H9 (cell line): ENCODE measurements around the gene NDE1. TPM values are rescaled to one million over a fixed set of nuclear protein-coding genes. Genes with fewer than 3 reads are reported as not detected.

Experiments
- DNase-seq: peaks from one replicate; pipeline ENCODE4 v3.0.0-alpha.2; 2017
- H2AFZ ChIP-seq: one replicate; pipeline ENCODE4 v1.6.1; 2013; ENCODE audit warnings: mild to moderate bottlenecking, low read length, control low read depth, moderate library complexity
- H2AK5ac ChIP-seq: 2 replicates; pipeline ENCODE4 v1.6.1; 2013; ENCODE audit warnings: low read length, control low read depth, mixed read lengths; ENCODE audit not compliant: insufficient read length
- H2BK120ac ChIP-seq: one replicate; pipeline ENCODE4 v1.6.1; 2013; ENCODE audit warnings: low read depth, mild to moderate bottlenecking, low read length, control low read depth, inconsistent platforms; ENCODE audit not compliant: poor library complexity, severe bottlenecking
- H2BK12ac ChIP-seq: 2 replicates; pipeline ENCODE4 v1.6.1; 2013; ENCODE audit warnings: low read length, control low read depth, mixed read lengths, low read depth; ENCODE audit not compliant: insufficient read length
- H2BK15ac ChIP-seq: 2 replicates; pipeline ENCODE4 v1.6.1; 2013; ENCODE audit warnings: low read depth, low read length, control low read depth
- H2BK20ac ChIP-seq: one replicate; pipeline ENCODE4 v1.6.1; 2013; ENCODE audit warnings: low read depth, mild to moderate bottlenecking, low read length, control low read depth, inconsistent platforms; ENCODE audit not compliant: poor library complexity, severe bottlenecking
- H2BK5ac ChIP-seq: 2 replicates; pipeline ENCODE4 v1.6.1; 2013; ENCODE audit warnings: low read length, control low read depth, mixed read lengths; ENCODE audit not compliant: insufficient read length
- H3K14ac ChIP-seq: 2 replicates; pipeline ENCODE4 v1.6.1; 2013; ENCODE audit warnings: low read length, control low read depth; ENCODE audit not compliant: insufficient read depth
- H3K18ac ChIP-seq: 2 replicates; pipeline ENCODE4 v1.6.1; 2013; ENCODE audit warnings: low read depth, mild to moderate bottlenecking, mixed read lengths, low read length, control low read depth; ENCODE audit not compliant: insufficient read length
- H3K23ac ChIP-seq: 2 replicates; pipeline ENCODE4 v1.6.1; 2013; ENCODE audit warnings: low read length, control low read depth, mixed read lengths, low read depth; ENCODE audit not compliant: insufficient read length
- H3K23me2 ChIP-seq: 2 replicates; pipeline ENCODE4 v1.6.1; 2013; ENCODE audit warnings: low read depth, mild to moderate bottlenecking, mixed read lengths, low read length, control low read depth; ENCODE audit not compliant: insufficient read length, poor library complexity, severe bottlenecking
- H3K27ac ChIP-seq: 2 replicates; pipeline ENCODE4 v1.5.1; 2013; ENCODE audit warnings: low read length, control low read depth, mixed read lengths, low read depth; ENCODE audit not compliant: insufficient read length
- H3K27me3 ChIP-seq: 2 replicates; pipeline ENCODE4 v1.6.1; 2013; ENCODE audit warnings: low read length, control low read depth, inconsistent platforms; ENCODE audit not compliant: insufficient read depth
- H3K4ac ChIP-seq: 2 replicates; pipeline ENCODE4 v1.6.1; 2013; ENCODE audit warnings: low read depth, mild to moderate bottlenecking, control low read depth, inconsistent platforms, low read length, moderate library complexity
- H3K4me1 ChIP-seq: 2 replicates; pipeline ENCODE4 v1.6.1; 2013; ENCODE audit warnings: low read length, control low read depth, inconsistent platforms; ENCODE audit not compliant: insufficient read depth
- H3K4me2 ChIP-seq: 2 replicates; pipeline ENCODE4 v1.6.1; 2013; ENCODE audit warnings: low read length, control low read depth, mixed read lengths; ENCODE audit not compliant: insufficient read length, insufficient read depth
- H3K56ac ChIP-seq: 2 replicates; pipeline ENCODE4 v1.6.1; 2013; ENCODE audit warnings: low read depth, mild to moderate bottlenecking, mixed read lengths, low read length, control low read depth; ENCODE audit not compliant: insufficient read length
- H3K79me1 ChIP-seq: 2 replicates; pipeline ENCODE4 v1.6.1; 2013; ENCODE audit warnings: low read depth, mild to moderate bottlenecking, moderate library complexity, low read length, control low read depth, inconsistent platforms; ENCODE audit not compliant: insufficient read depth, poor library complexity, severe bottlenecking
- H3K79me2 ChIP-seq: 2 replicates; pipeline ENCODE4 v1.6.1; 2013; ENCODE audit warnings: low read length, control low read depth, inconsistent platforms; ENCODE audit not compliant: insufficient read depth
- H3K9ac ChIP-seq: 2 replicates; pipeline ENCODE4 v1.6.1; 2013; ENCODE audit warnings: low read length, control low read depth, mixed read lengths; ENCODE audit not compliant: insufficient read length; ENCODE audit errors: extremely low read depth
- H3K9me3 ChIP-seq: one replicate; pipeline ENCODE4 v1.6.1; 2013; ENCODE audit warnings: low read depth, low read length, inconsistent platforms; ENCODE audit not compliant: control insufficient read depth
- H3T11ph ChIP-seq: one replicate; pipeline ENCODE4 v1.6.1; 2013; ENCODE audit warnings: mild to moderate bottlenecking, low read length, control low read depth, inconsistent platforms
- H4K20me1 ChIP-seq: one replicate; pipeline ENCODE4 v1.6.1; 2013; ENCODE audit not compliant: control insufficient read depth, insufficient read length, insufficient read depth
- H4K5ac ChIP-seq: 2 replicates; pipeline ENCODE4 v1.6.1; 2013; ENCODE audit warnings: low read depth, mild to moderate bottlenecking, mixed read lengths, low read length, control low read depth; ENCODE audit not compliant: insufficient read length
- H4K8ac ChIP-seq: replicated peaks from 2 replicates; pipeline ENCODE4 v1.6.1; 2013; ENCODE audit warnings: low read length, control low read depth, mixed read lengths, low read depth; ENCODE audit not compliant: insufficient read length
- H4K91ac ChIP-seq: 2 replicates; pipeline ENCODE4 v1.6.1; 2013; ENCODE audit warnings: low read depth, mild to moderate bottlenecking, moderate library complexity, mixed read lengths, low read length, control low read depth; ENCODE audit not compliant: insufficient read length
- H3K27ac Mint-ChIP-seq, 3 experiments: 2 replicates in 2 of 3; 3 replicates in 1 of 3; pipeline ENCODE4 v1.8.0; 2020 to 2021; ENCODE audit warnings: mixed read lengths in 3 of 3, mild to moderate bottlenecking in 1 of 3, moderate library complexity in 1 of 3
- H3K27me3 Mint-ChIP-seq: 2 replicates; pipeline ENCODE4 v1.8.0; 2021; ENCODE audit warnings: low read depth, mild to moderate bottlenecking, moderate library complexity, mixed read lengths
- H3K36me3 Mint-ChIP-seq, 3 experiments: 2 replicates in 2 of 3; 3 replicates in 1 of 3; pipeline ENCODE4 v1.8.0; 2020 to 2021; ENCODE audit warnings: low read depth in 3 of 3, mixed read lengths in 3 of 3; ENCODE audit not compliant: insufficient read depth in 1 of 3
- H3K4me1 Mint-ChIP-seq, 2 experiments: 2 replicates each; pipeline ENCODE4 v1.8.0; 2020; ENCODE audit warnings: mixed read lengths in 2 of 2
- H3K4me3 Mint-ChIP-seq, 2 experiments: 2 replicates in 1 of 2; 3 replicates in 1 of 2; pipeline ENCODE4 v1.8.0; 2020 to 2021; ENCODE audit warnings: mild to moderate bottlenecking in 2 of 2, mixed read lengths in 2 of 2, moderate library complexity in 1 of 2
- H3K9me3 Mint-ChIP-seq, 2 experiments: 2 replicates in 1 of 2; 3 replicates in 1 of 2; pipeline ENCODE4 v1.8.0; 2020; ENCODE audit warnings: mild to moderate bottlenecking in 2 of 2, mixed read lengths in 2 of 2, moderate library complexity in 1 of 2
- whole genome bisulfite sequencing: extraction: QIAGEN DNeasy Blood & Tissue Kit; methylation state at CpG from one replicate; pipeline ENCODE4 v1.1.7; 2013; ENCODE audit warnings: missing lambda C conversion rate, low lambda C conversion rate, mixed read lengths; ENCODE audit not compliant: insufficient read length; ENCODE audit errors: extremely low coverage; 5-methylcytosine and 5-hydroxymethylcytosine counted together
- total RNA-seq: library from RNA; stranded (reverse); gene quantifications from 2 replicates; pipeline ENCODE4 v1.2.1, GENCODE V29; 2021
- TF ChIP-seq, protein P1 (sequence below): fragments of 200-600 bp; sonication (generic); conservative IDR thresholded peaks from 3 replicates; pipeline ENCODE4 v1.8.0; 2021; ENCODE audit warnings: antibody characterized with exemption, mild to moderate bottlenecking

NDE1 gene
- total RNA-seq, 1 experiment from 2014 or later = 49.6 TPM

DNA sequence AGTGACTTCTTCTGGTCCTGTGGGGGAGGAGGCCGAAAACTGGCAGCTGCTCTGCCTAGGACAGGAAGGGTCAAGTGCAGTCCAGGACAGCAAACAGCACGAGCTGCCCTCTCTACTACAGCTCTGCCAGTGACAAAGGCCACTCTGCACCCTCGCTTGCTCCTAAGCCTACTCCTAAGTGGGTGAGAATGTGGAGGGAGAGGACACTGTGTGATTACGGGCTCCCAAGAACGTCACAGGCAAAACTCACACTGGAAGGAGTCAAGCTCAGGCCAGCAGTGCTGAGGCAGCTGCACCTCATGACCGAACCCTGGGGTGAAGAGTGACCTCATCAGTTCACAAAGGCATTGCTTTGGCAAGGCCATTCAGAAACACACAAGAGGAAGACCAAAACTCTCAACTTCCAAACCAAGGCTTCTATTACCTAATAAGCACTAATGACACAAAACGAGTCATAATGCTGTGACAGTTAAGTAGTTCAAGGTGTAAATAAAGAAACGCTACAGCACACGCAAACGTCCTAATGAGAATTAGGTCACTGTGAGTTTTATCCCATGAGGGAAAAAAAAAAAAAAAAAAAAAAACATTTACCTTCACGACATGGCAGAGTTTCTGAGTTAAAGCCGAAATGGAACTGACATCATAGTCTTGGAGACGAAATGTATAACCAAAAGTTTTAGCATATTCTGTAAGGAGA is 42.2 kb upstream of the NDE1 start:
- no peak overlapping the region for H3K23ac ChIP-seq
- no peak overlapping the region for H3K9ac ChIP-seq
- H3K18ac ChIP-seq = no peak overlapping the region
- H3K9me3 Mint-ChIP-seq = no peaks in the 10 kb centered on the region
- no peaks in the 10 kb centered on the region for H3K79me2 ChIP-seq
- no peak overlapping the region for H2AFZ ChIP-seq
- H3K36me3 Mint-ChIP-seq = peaks cover 24 to 77% (median 63%) of the 10 kb centered on the region in 3 experiments; a peak in 6 of 7 replicates
- WGBS = no CpG with 5 or more reads among the region's 13 CpGs
- H2BK120ac ChIP-seq = no peak overlapping the region
- no peak overlapping the region for H2BK20ac ChIP-seq
- H2BK15ac ChIP-seq = no peak overlapping the region
- TF ChIP-seq, protein P1, sequence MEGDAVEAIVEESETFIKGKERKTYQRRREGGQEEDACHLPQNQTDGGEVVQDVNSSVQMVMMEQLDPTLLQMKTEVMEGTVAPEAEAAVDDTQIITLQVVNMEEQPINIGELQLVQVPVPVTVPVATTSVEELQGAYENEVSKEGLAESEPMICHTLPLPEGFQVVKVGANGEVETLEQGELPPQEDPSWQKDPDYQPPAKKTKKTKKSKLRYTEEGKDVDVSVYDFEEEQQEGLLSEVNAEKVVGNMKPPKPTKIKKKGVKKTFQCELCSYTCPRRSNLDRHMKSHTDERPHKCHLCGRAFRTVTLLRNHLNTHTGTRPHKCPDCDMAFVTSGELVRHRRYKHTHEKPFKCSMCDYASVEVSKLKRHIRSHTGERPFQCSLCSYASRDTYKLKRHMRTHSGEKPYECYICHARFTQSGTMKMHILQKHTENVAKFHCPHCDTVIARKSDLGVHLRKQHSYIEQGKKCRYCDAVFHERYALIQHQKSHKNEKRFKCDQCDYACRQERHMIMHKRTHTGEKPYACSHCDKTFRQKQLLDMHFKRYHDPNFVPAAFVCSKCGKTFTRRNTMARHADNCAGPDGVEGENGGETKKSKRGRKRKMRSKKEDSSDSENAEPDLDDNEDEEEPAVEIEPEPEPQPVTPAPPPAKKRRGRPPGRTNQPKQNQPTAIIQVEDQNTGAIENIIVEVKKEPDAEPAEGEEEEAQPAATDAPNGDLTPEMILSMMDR = no peak
- H3K56ac ChIP-seq = no peak overlapping the region
- H3K27ac ChIP-seq = no peak overlapping the region
- no peaks in the 10 kb centered on the region for H3K27me3 Mint-ChIP-seq
- DNase-seq = no peak
- H4K8ac ChIP-seq = no peak overlapping the region
- no peaks in the 10 kb centered on the region for H3K23me2 ChIP-seq
- H4K91ac ChIP-seq = no peak overlapping the region
- H3K14ac ChIP-seq = no peak overlapping the region
- no peak overlapping the region for H3K4me2 ChIP-seq
- H3T11ph ChIP-seq = no peak overlapping the region
- H3K4ac ChIP-seq = no peak overlapping the region
- no peaks in the 10 kb centered on the region for H3K4me1 ChIP-seq
- H4K20me1 ChIP-seq = no peaks in the 10 kb centered on the region
- H2BK12ac ChIP-seq = no peak overlapping the region
- no peaks in the 10 kb centered on the region for H3K79me1 ChIP-seq
- no peaks in the 10 kb centered on the region for H3K9me3 ChIP-seq
- H3K4me1 Mint-ChIP-seq = peaks cover 3 to 11% of the 10 kb centered on the region in 2 experiments
- no peak overlapping the region for H2BK5ac ChIP-seq
- no peak overlapping the region for H3K27ac Mint-ChIP-seq
- H3K4me3 Mint-ChIP-seq = no peak overlapping the region
- H3K27me3 ChIP-seq = no peaks in the 10 kb centered on the region
- no peak overlapping the region for H4K5ac ChIP-seq
- H2AK5ac ChIP-seq = no peak overlapping the region
